Astrocyte (in vitro differentiated cells and primary cell): ENCODE measurements around the gene OLFML2B. TPM values are rescaled to one million over a fixed set of nuclear protein-coding genes. Genes with fewer than 3 reads are reported as not detected.

Experiments
- DNase-seq: peaks from one replicate; pipeline ENCODE4 v3.0.0-alpha.2; 2010; ENCODE audit warnings: low read depth
- FAIRE-seq: peaks from 2 replicates; lab custom pipeline; 2011; peaks lifted over from hg19 to GRCh38; lab: Jason Lieb, UNC
- H2AFZ ChIP-seq: 2 replicates; pipeline ENCODE4 v1.6.0; 2012; ENCODE audit warnings: low read depth, low read length, inconsistent platforms
- H3K27ac ChIP-seq: 2 replicates; pipeline ENCODE4 v1.5.1; 2011; ENCODE audit warnings: low read depth, low read length, inconsistent platforms
- H3K27me3 ChIP-seq: 2 replicates; pipeline ENCODE4 v1.6.0; 2011; ENCODE audit warnings: low read length, inconsistent platforms; ENCODE audit not compliant: insufficient read depth
- H3K36me3 ChIP-seq: 2 replicates; pipeline ENCODE4 v1.5.1; 2011; ENCODE audit warnings: low read length, inconsistent platforms; ENCODE audit not compliant: insufficient read depth
- H3K4me1 ChIP-seq: 2 replicates; pipeline ENCODE4 v1.5.1; 2011; ENCODE audit warnings: low read length, inconsistent platforms; ENCODE audit not compliant: insufficient read depth
- H3K4me2 ChIP-seq: 2 replicates; pipeline ENCODE4 v1.6.0; 2012; ENCODE audit warnings: low read length, inconsistent platforms
- H3K4me3 ChIP-seq: 2 replicates; pipeline ENCODE4 v1.5.1; 2011; ENCODE audit warnings: low read depth, mild to moderate bottlenecking, low read length, inconsistent platforms; ENCODE audit not compliant: insufficient read depth
- H3K79me2 ChIP-seq: 2 replicates; pipeline ENCODE4 v1.6.0; 2012; ENCODE audit warnings: mild to moderate bottlenecking, low read length, inconsistent platforms; ENCODE audit not compliant: insufficient read depth
- H3K9ac ChIP-seq: 2 replicates; pipeline ENCODE4 v1.6.0; 2012; ENCODE audit warnings: mild to moderate bottlenecking, low read length, inconsistent platforms
- H3K9me3 ChIP-seq: 2 replicates; pipeline ENCODE4 v1.5.1; 2012; ENCODE audit warnings: low read depth, mild to moderate bottlenecking, low read length, inconsistent platforms; ENCODE audit not compliant: insufficient read depth
- H4K20me1 ChIP-seq: 2 replicates; pipeline ENCODE4 v1.6.0; 2012; ENCODE audit warnings: low read length, inconsistent platforms; ENCODE audit not compliant: insufficient read depth
- H3K27ac Mint-ChIP-seq: one replicate; pipeline ENCODE4 v1.8.0; 2021; ENCODE audit warnings: mild to moderate bottlenecking, mixed read lengths; ENCODE audit not compliant: unreplicated experiment
- H3K27me3 Mint-ChIP-seq: one replicate; pipeline ENCODE4 v1.8.0; 2021; ENCODE audit warnings: low read depth, mixed read lengths; ENCODE audit not compliant: unreplicated experiment
- H3K36me3 Mint-ChIP-seq: one replicate; pipeline ENCODE4 v1.8.0; 2021; ENCODE audit warnings: low read depth, mixed read lengths; ENCODE audit not compliant: unreplicated experiment
- H3K4me1 Mint-ChIP-seq: one replicate; pipeline ENCODE4 v1.8.0; 2021; ENCODE audit warnings: low read depth, mixed read lengths; ENCODE audit not compliant: unreplicated experiment
- H3K4me3 Mint-ChIP-seq: one replicate; pipeline ENCODE4 v1.8.0; 2021; ENCODE audit warnings: mild to moderate bottlenecking, moderate library complexity, mixed read lengths; ENCODE audit not compliant: unreplicated experiment
- H3K9me3 Mint-ChIP-seq: one replicate; pipeline ENCODE4 v1.8.0; 2021; ENCODE audit warnings: mild to moderate bottlenecking, mixed read lengths; ENCODE audit not compliant: unreplicated experiment
- CTCF ChIP-seq: IDR thresholded peaks from 2 replicates; pipeline ENCODE4 v1.5.1; 2011; ENCODE audit warnings: low read depth, mild to moderate bottlenecking, inconsistent platforms, low read length, moderate library complexity; ENCODE audit not compliant: insufficient read depth
- EZH2 ChIP-seq: IDR thresholded peaks from 2 replicates; pipeline ENCODE4 v1.6.1; 2012; ENCODE audit warnings: mild to moderate bottlenecking, low read length, inconsistent platforms; ENCODE audit not compliant: insufficient read depth
- total RNA-seq: library from RNA; stranded (reverse); gene quantifications from 2 replicates; pipeline ENCODE4 v1.2.1, GENCODE V29; 2021

The OLFML2B gene
- total RNA-seq, 1 donor from 2014 or later, result 14.7 TPM

- no peak overlapping the region for H3K4me2 ChIP-seq
- FAIRE-seq, result no peak
- H3K9ac ChIP-seq, result no peak overlapping the region
- TF ChIP-seq EZH2, result no peak
- TF ChIP-seq CTCF, result no peak
- no peaks in the 10 kb centered on the region for H4K20me1 ChIP-seq
- no peaks in the 10 kb centered on the region for H3K4me1 ChIP-seq
- peaks cover 12% of the 10 kb centered on the region for H3K27me3 Mint-ChIP-seq
- no peak overlapping the region for H3K27ac Mint-ChIP-seq
- no peaks in the 10 kb centered on the region for H3K27me3 ChIP-seq
- no peak overlapping the region for H3K4me3 ChIP-seq
- peaks cover 6% of the 10 kb centered on the region for H3K36me3 Mint-ChIP-seq
- no peak overlapping the region for H3K4me3 Mint-ChIP-seq
- H3K27ac ChIP-seq, result no peak overlapping the region
- no peaks in the 10 kb centered on the region for H3K36me3 ChIP-seq
- H3K9me3 ChIP-seq, result no peaks in the 10 kb centered on the region
- H3K9me3 Mint-ChIP-seq, result peaks cover 5% of the 10 kb centered on the region
- H3K79me2 ChIP-seq, result no peaks in the 10 kb centered on the region
- H3K4me1 Mint-ChIP-seq, result peaks cover 4% of the 10 kb centered on the region
- no peak overlapping the region for H2AFZ ChIP-seq
- DNase-seq, result no peak
These were observed 45.5 kb downstream of the OLFML2B start for GRCh38 chr1:161978011-161978790.

- H3K27ac ChIP-seq, result no peak overlapping the region
- H3K27me3 Mint-ChIP-seq, result peaks cover 12% of the 10 kb centered on the region
- no peaks in the 10 kb centered on the region for H3K79me2 ChIP-seq
- no peak overlapping the region for H3K4me3 ChIP-seq
- no peak for DNase-seq
- no peak overlapping the region for H2AFZ ChIP-seq
- no peak for FAIRE-seq
- no peak overlapping the region for H3K27ac Mint-ChIP-seq
- TF ChIP-seq EZH2 (no peak), CTCF (no peak)
- no peaks in the 10 kb centered on the region for H3K27me3 ChIP-seq
- no peaks in the 10 kb centered on the region for H3K9me3 ChIP-seq
- H3K9me3 Mint-ChIP-seq, result peaks cover 5% of the 10 kb centered on the region
- no peak overlapping the region for H3K9ac ChIP-seq
- no peak overlapping the region for H3K4me2 ChIP-seq
- no peak overlapping the region for H3K4me3 Mint-ChIP-seq
- no peaks in the 10 kb centered on the region for H3K4me1 ChIP-seq
- H3K36me3 Mint-ChIP-seq, result peaks cover 4% of the 10 kb centered on the region
- no peaks in the 10 kb centered on the region for H3K36me3 ChIP-seq
- H4K20me1 ChIP-seq, result no peaks in the 10 kb centered on the region
- peaks cover 21% of the 10 kb centered on the region for H3K4me1 Mint-ChIP-seq
These were observed 49.5 kb downstream of the OLFML2B start for GRCh38 chr1:161973924-161974845.
